Measurements from ENCODE around the gene KIF3B.

The KIF3B gene

DNA sequence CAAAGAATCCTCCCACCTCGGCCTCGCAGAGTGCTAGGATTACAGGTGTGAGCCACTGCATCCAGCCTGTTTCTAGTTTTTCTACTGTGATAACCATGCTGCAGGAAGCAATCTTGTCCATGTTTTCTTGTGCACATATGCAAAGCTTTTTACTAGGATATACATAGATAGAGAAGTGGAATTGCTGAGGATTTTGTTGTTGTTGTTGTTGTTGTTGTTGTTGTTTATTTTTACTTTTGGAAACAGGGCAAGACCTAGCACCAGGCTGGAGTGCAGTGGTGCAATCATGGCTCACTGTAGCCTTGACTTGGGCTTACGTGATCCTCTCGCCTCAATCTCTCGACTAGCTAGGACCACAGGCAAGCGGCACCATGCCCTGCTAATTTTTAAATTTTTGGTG is 23.2 kb downstream of the KIF3B start:
- TF ChIP-seq CEBPB (IDR thresholded peaks at IDR 0.05): no peak

DNA sequence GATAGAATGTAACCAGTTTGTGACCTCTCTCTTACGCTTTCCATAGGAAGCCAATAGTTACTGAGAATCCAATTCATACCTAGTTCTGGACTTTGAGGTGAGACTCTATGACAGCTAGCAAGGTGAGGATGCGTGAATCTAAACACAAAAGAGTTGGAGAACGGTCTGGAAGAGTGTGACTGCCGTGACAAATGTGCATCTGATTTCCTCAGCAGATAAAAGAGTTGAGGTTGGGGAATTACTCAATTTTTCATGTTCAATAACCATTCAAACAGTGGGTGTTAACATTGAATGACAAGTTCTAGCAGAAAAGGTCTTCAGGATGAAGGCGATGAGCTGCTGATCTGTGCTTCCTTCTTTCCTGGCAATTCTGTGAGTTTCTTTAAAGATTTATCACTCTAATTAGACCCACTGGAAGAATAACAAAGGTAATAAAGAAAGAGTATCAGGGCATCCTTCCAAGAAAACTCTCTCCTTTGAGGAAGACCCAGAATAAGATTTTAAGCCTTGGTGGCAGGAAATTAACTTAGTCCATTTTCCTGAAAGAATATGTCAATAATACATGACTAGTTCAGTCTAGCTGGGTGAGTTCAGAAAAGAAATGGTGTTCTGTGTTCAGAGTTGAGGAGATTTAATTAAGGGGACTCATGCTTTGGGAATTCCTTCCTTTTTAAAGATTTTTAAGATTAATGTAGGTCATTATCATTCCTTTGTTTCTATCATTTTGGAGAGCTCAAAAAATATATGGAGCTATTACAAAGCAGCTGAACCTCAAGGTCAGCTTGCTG is 24.5 kb downstream of the KIF3B start:
- TF ChIP-seq FOXM1 (IDR thresholded peaks at IDR 0.05; ENCODE audit: borderline replicate concordance, low read depth) (no peak), CREB1 (IDR thresholded peaks at IDR 0.05; ENCODE audit: low read depth) (no peak), RAD21 (IDR thresholded peaks at IDR 0.05; ENCODE audit: low read depth) (no peak), TAF1 (IDR thresholded peaks at IDR 0.05; ENCODE audit: low read depth) (no peak), TEAD4 (IDR thresholded peaks at IDR 0.05) (no peak), TCF12 (IDR thresholded peaks at IDR 0.05; ENCODE audit: low read depth) (no peak), EP300 (IDR thresholded peaks at IDR 0.05; ENCODE audit: borderline replicate concordance) (no peak), NFIC (IDR thresholded peaks at IDR 0.05) (no peak), ZBTB7A (IDR thresholded peaks at IDR 0.05; ENCODE audit: low read depth) (no peak), YY1 (IDR thresholded peaks at IDR 0.05; ENCODE audit: low read depth) (no peak)

DNA sequence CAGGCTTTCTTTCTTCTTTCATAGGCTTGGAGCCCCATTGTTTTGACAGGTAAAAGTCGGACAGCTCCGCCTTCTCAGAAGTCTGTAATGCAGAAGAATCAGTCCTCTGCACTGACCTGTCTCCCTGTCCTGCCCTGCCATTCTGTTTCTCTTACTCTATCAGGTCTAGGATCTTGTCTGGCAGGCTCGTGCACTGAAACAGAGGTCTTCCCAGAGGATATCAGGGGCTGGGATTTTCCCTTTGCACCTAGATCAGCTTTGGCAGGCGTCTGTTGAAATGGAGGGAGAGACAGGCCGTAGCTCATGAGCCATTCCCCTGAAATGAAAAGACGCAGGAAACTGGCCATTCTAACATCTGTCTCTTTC is 25.0 kb downstream of the KIF3B start:
- TF ChIP-seq, protein P1, sequence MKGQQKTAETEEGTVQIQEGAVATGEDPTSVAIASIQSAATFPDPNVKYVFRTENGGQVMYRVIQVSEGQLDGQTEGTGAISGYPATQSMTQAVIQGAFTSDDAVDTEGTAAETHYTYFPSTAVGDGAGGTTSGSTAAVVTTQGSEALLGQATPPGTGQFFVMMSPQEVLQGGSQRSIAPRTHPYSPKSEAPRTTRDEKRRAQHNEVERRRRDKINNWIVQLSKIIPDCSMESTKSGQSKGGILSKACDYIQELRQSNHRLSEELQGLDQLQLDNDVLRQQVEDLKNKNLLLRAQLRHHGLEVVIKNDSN (IDR thresholded peaks at IDR 0.05): no peak

DNA sequence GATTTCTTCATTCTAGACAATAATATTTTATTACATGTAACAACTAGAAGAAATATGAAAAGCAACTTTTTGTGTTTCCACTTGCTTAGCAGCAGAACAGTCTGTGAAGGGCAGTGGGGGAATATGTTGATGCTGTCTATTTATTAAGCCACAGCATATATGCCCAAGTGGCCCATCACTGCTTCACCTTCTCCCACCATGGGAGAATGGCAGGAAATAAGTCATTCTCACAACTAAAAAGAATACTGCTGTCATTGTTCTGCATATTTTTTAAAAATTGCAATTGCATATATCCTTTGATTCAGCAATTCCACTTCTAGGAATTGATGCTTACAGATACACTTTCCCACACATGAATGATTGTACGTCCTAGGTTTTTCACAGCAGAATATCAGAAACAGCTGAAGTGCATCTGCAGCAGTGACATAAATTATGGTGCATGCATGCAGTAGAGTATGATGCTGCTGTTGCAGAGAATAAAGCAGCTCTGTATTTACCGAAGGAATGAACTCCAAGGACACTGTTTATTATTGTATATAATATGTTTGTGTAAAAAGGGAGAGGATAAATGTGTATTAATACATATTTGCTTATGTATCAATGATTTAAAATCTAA is 26.8 kb downstream of the KIF3B start:
- TF ChIP-seq RAD21 (IDR thresholded peaks at IDR 0.05; ENCODE audit: low read depth) (no peak), EGR1 (IDR thresholded peaks at IDR 0.05) (no peak), NFIC (IDR thresholded peaks at IDR 0.05) (no peak), TAF1 (IDR thresholded peaks at IDR 0.05; ENCODE audit: low read depth) (no peak), CEBPB (IDR thresholded peaks at IDR 0.05) (no peak), TCF12 (IDR thresholded peaks at IDR 0.05; ENCODE audit: low read depth) (no peak), ZBTB7A (IDR thresholded peaks at IDR 0.05; ENCODE audit: low read depth) (no peak), FOXM1 (IDR thresholded peaks at IDR 0.05; ENCODE audit: borderline replicate concordance, low read depth) (no peak), YY1 (IDR thresholded peaks at IDR 0.05; ENCODE audit: low read depth) (no peak), EP300 (IDR thresholded peaks at IDR 0.05; ENCODE audit: borderline replicate concordance) (no peak), CREB1 (IDR thresholded peaks at IDR 0.05; ENCODE audit: low read depth) (no peak), TEAD4 (IDR thresholded peaks at IDR 0.05) (no peak)
- TF ChIP-seq, protein P2, sequence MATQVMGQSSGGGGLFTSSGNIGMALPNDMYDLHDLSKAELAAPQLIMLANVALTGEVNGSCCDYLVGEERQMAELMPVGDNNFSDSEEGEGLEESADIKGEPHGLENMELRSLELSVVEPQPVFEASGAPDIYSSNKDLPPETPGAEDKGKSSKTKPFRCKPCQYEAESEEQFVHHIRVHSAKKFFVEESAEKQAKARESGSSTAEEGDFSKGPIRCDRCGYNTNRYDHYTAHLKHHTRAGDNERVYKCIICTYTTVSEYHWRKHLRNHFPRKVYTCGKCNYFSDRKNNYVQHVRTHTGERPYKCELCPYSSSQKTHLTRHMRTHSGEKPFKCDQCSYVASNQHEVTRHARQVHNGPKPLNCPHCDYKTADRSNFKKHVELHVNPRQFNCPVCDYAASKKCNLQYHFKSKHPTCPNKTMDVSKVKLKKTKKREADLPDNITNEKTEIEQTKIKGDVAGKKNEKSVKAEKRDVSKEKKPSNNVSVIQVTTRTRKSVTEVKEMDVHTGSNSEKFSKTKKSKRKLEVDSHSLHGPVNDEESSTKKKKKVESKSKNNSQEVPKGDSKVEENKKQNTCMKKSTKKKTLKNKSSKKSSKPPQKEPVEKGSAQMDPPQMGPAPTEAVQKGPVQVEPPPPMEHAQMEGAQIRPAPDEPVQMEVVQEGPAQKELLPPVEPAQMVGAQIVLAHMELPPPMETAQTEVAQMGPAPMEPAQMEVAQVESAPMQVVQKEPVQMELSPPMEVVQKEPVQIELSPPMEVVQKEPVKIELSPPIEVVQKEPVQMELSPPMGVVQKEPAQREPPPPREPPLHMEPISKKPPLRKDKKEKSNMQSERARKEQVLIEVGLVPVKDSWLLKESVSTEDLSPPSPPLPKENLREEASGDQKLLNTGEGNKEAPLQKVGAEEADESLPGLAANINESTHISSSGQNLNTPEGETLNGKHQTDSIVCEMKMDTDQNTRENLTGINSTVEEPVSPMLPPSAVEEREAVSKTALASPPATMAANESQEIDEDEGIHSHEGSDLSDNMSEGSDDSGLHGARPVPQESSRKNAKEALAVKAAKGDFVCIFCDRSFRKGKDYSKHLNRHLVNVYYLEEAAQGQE (IDR thresholded peaks at IDR 0.05; ENCODE audit: low read depth): no peak
- TF ChIP-seq, protein P3, sequence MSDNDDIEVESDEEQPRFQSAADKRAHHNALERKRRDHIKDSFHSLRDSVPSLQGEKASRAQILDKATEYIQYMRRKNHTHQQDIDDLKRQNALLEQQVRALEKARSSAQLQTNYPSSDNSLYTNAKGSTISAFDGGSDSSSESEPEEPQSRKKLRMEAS (IDR thresholded peaks at IDR 0.05): no peak
- TF ChIP-seq, protein P1 (IDR thresholded peaks at IDR 0.05): no peak

DNA sequence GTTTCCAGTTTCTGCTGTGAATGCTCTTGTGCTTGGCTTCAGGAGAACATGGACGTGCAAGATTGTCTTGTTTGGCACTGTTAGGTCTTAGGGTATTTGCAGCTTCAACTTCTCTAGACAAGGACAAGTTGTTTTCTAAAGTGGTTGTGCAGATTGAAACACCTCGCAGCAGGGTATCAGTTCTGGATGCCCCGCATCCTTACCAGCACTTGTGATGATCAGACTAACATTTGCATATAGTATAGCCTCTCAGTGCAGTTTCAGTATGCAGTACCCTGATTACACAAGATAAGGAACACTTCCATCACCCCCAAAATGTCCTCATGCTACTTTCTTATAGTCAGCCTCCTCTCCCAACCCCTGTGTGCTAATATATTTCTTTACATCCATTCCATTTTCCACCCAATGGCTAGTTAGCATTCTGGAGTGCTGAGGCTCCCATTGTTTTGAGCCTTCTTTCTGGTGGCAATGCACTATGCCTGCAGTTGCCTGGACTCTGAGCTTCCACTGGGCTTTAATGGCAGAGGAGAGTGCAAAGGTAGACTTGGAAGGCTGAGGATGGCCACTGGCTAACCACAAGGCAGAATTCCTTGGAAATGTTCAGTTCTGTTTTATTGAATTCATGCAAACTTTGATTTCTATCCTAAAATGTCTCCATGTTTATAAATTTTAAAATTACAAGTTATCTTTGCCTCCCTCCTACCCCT is 35.4 kb downstream of the KIF3B start:
- TF ChIP-seq, protein P3 (IDR thresholded peaks at IDR 0.05): no peak
- no peak for TF ChIP-seq TAF1 (IDR thresholded peaks at IDR 0.05; ENCODE audit: low read depth)
- TF ChIP-seq EGR1 (IDR thresholded peaks at IDR 0.05): no peak
- no peak for TF ChIP-seq NFIC (IDR thresholded peaks at IDR 0.05)
- TF ChIP-seq, protein P1 (IDR thresholded peaks at IDR 0.05): no peak

DNA sequence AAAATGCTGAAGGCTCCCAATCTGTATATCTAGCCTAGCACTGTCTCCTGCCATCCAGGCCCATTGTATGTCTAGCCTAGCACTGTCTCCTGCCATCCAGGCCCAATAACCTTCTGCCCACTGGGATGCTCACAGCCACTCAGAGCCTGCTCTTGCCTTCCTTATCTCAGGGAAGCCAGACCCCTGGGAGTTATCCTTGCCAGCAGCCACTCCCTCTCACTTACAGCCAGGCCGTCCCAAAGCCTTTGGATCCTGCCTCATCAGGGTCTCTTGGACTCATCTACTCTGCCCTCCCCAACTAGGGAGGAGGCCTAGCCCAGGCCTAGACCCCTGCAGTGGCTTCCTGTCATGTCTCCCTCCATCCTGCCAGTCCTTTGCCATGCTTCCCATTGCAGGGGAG is 37.3 kb downstream of the KIF3B start:
- TF ChIP-seq ZBTB7A (IDR thresholded peaks at IDR 0.05; ENCODE audit: low read depth) (no peak), FOXM1 (IDR thresholded peaks at IDR 0.05; ENCODE audit: borderline replicate concordance, low read depth) (no peak), TCF12 (IDR thresholded peaks at IDR 0.05; ENCODE audit: low read depth) (no peak), TEAD4 (IDR thresholded peaks at IDR 0.05) (no peak), CEBPB (IDR thresholded peaks at IDR 0.05) (no peak), RAD21 (IDR thresholded peaks at IDR 0.05; ENCODE audit: low read depth) (no peak), NFIC (IDR thresholded peaks at IDR 0.05) (no peak), YY1 (IDR thresholded peaks at IDR 0.05; ENCODE audit: low read depth) (no peak), EP300 (IDR thresholded peaks at IDR 0.05; ENCODE audit: borderline replicate concordance) (no peak), TAF1 (IDR thresholded peaks at IDR 0.05; ENCODE audit: low read depth) (no peak), CREB1 (IDR thresholded peaks at IDR 0.05; ENCODE audit: low read depth) (no peak), EGR1 (IDR thresholded peaks at IDR 0.05) (no peak)
- TF ChIP-seq, protein P3 (IDR thresholded peaks at IDR 0.05): no peak
- TF ChIP-seq, protein P1 (IDR thresholded peaks at IDR 0.05): no peak
